SK-N-MC (cell line): ENCODE data around the gene SEMA6A.
"Not testable (repeated sequence)": the region's sequence is repeated elsewhere in the genome, so short reads cannot be mapped to it uniquely, and the experiment has no call there.

Source experiments
- DNase-seq: peaks from one replicate; pipeline ENCODE4 v3.0.0-alpha.2; 2011; ENCODE audit warnings: low read depth, low spot score
- H3K27ac ChIP-seq: fragments of 200-600 bp; sonication (generic); 2 replicates; pipeline ENCODE4 v1.5.1; 2016; ENCODE audit warnings: mixed run types
- H3K36me3 ChIP-seq: fragments of 200-600 bp; sonication (generic); 2 replicates; pipeline ENCODE4 v1.6.1; 2017; ENCODE audit warnings: antibody characterized with exemption, low read length, mixed read lengths; ENCODE audit not compliant: insufficient read depth
- H3K4me3 ChIP-seq: fragments of 200-600 bp; sonication (generic); 2 replicates; pipeline ENCODE4 v1.5.1; 2016
- H3K9ac ChIP-seq: fragments of 200-600 bp; sonication (generic); 2 replicates; pipeline ENCODE4 v1.8.0; 2017; ENCODE audit warnings: mixed run types, mixed read lengths; ENCODE audit not compliant: insufficient read length
- H3K9me3 ChIP-seq: fragments of 200-600 bp; sonication (generic); 2 replicates; pipeline ENCODE4 v1.6.1; 2017; ENCODE audit warnings: low read depth, mild to moderate bottlenecking, antibody characterized with exemption, low read length, moderate library complexity, mixed read lengths
- EZH2 ChIP-seq: fragments of 200-600 bp; sonication (generic); IDR thresholded peaks from one replicate; pipeline ENCODE4 v1.6.1; 2017; ENCODE audit warnings: antibody characterized with exemption
- FOXP2 ChIP-seq: optimal IDR thresholded peaks from 2 replicates; pipeline ENCODE3; 2011; ENCODE audit warnings: mild to moderate bottlenecking, moderate library complexity; ENCODE audit not compliant: insufficient read depth; ENCODE audit errors: extremely low read length, control extremely low read depth
- POLR2AphosphoS5 ChIP-seq: IDR thresholded peaks from 2 replicates; pipeline ENCODE4 v1.6.1; 2012; ENCODE audit warnings: mild to moderate bottlenecking, low read depth, low read length, borderline replicate concordance

Gene SEMA6A

GRCh38 chr5:116527582-116527981, 47.0 kb downstream of the SEMA6A start:
- no peaks in the 10 kb centered on the region for H3K36me3 ChIP-seq
- no peaks in the 10 kb centered on the region for H3K9me3 ChIP-seq
- H3K4me3 ChIP-seq: no peak overlapping the region
- DNase-seq: no peak
- no peak overlapping the region for H3K27ac ChIP-seq
- TF ChIP-seq EZH2 (no peak), POLR2AphosphoS5 (no peak), FOXP2 (no peak)
- no peak overlapping the region for H3K9ac ChIP-seq

GRCh38 chr5:116525674-116526073, 48.9 kb downstream of the SEMA6A start:
- TF ChIP-seq POLR2AphosphoS5: no peak
- no peak for TF ChIP-seq FOXP2
- no peak for TF ChIP-seq EZH2
- Histone ChIP-seq H3K9ac (no peak overlapping the region), H3K27ac (no peak overlapping the region), H3K9me3 (no peaks in the 10 kb centered on the region), H3K4me3 (no peak overlapping the region), H3K36me3 (no peaks in the 10 kb centered on the region)
- no peak for DNase-seq

- no peak for DNase-seq
- Histone ChIP-seq H3K27ac (no peak overlapping the region), H3K9ac (no peak overlapping the region), H3K9me3 (no peaks in the 10 kb centered on the region), H3K4me3 (no peak overlapping the region), H3K36me3 (no peaks in the 10 kb centered on the region)
- TF ChIP-seq FOXP2 (no peak), EZH2 (no peak), POLR2AphosphoS5 (no peak)
Measured at GRCh38 chr5:116524966-116525365, 49.7 kb downstream of the SEMA6A start.

GRCh38 chr5:116524051-116524904, 50.3 kb downstream of the SEMA6A start:
- no peak for TF ChIP-seq FOXP2
- TF ChIP-seq EZH2: no peak
- TF ChIP-seq POLR2AphosphoS5: no peak
- H3K36me3 ChIP-seq: no peaks in the 10 kb centered on the region
- no peak for DNase-seq
- no peak overlapping the region for H3K27ac ChIP-seq
- H3K9me3 ChIP-seq: no peaks in the 10 kb centered on the region
- H3K4me3 ChIP-seq: no peak overlapping the region
- no peak overlapping the region for H3K9ac ChIP-seq

GRCh38 chr5:116523182-116523581, 51.4 kb downstream of the SEMA6A start:
- not testable (repeated sequence) for DNase-seq, H3K9ac ChIP-seq, H3K27ac ChIP-seq, H3K36me3 ChIP-seq, H3K9me3 ChIP-seq, H3K4me3 ChIP-seq

GRCh38 chr5:116522356-116523136, 52.1 kb downstream of the SEMA6A start:
- TF ChIP-seq POLR2AphosphoS5 (no peak), EZH2 (no peak), FOXP2 (no peak)
- Histone ChIP-seq H3K27ac (no peak overlapping the region), H3K4me3 (no peak overlapping the region), H3K9me3 (no peaks in the 10 kb centered on the region), H3K36me3 (no peaks in the 10 kb centered on the region), H3K9ac (no peak overlapping the region)
- no peak for DNase-seq

GRCh38 chr5:116521173-116521872, 53.3 kb downstream of the SEMA6A start:
- H3K9me3 ChIP-seq: no peaks in the 10 kb centered on the region
- no peak overlapping the region for H3K9ac ChIP-seq
- H3K36me3 ChIP-seq: no peaks in the 10 kb centered on the region
- no peak overlapping the region for H3K27ac ChIP-seq
- H3K4me3 ChIP-seq: no peak overlapping the region
- DNase-seq: no peak
- TF ChIP-seq FOXP2 (no peak), POLR2AphosphoS5 (no peak), EZH2 (no peak)

- no peak for DNase-seq
- no peak overlapping the region for H3K9ac ChIP-seq
- H3K36me3 ChIP-seq: no peaks in the 10 kb centered on the region
- TF ChIP-seq POLR2AphosphoS5: no peak
- H3K9me3 ChIP-seq: no peaks in the 10 kb centered on the region
- H3K27ac ChIP-seq: no peak overlapping the region
- H3K4me3 ChIP-seq: no peak overlapping the region
Measured at GRCh38 chr5:116520771-116521170, 53.9 kb downstream of the SEMA6A start.
